Aorta (tissue), 5 donors: ENCODE data around the gene DVL1. TPM values are rescaled to one million over a fixed set of nuclear protein-coding genes. Genes with fewer than 3 reads are reported as not detected.

Experiments used
- ATAC-seq: fragments of 200-7000 bp; cut with Tn5 transposase; one replicate; pipeline ENCODE4 v1.9.1; 2022; ENCODE audit warnings: moderate library complexity; ENCODE audit not compliant: low FRiP score
- DNase-seq, 2 donors: peaks; one replicate each; pipeline ENCODE4 v3.0.0-alpha.2; 2020
- H3K27ac ChIP-seq, 2 donors: one replicate each; pipeline ENCODE4 v1.5.1; 2013; ENCODE audit warnings: low read length in 2 of 2, mild to moderate bottlenecking in 2 of 2, moderate library complexity in 2 of 2, control low read depth in 1 of 2, inconsistent platforms in 1 of 2, low read depth in 1 of 2
- H3K27me3 ChIP-seq, 2 donors: one replicate each; pipeline ENCODE4 v1.6.1; 2013; ENCODE audit warnings: control low read depth in 1 of 2, low read length in 1 of 2, mild to moderate bottlenecking in 1 of 2, moderate library complexity in 1 of 2; ENCODE audit not compliant: insufficient read depth in 2 of 2, control insufficient read depth in 1 of 2
- H3K36me3 ChIP-seq, 2 donors: one replicate each; pipeline ENCODE4 v1.6.1; 2013; ENCODE audit warnings: control low read depth in 1 of 2, low read length in 1 of 2, mild to moderate bottlenecking in 1 of 2; ENCODE audit not compliant: insufficient read depth in 2 of 2, control insufficient read depth in 1 of 2
- H3K4me1 ChIP-seq, 2 donors: one replicate each; pipeline ENCODE4 v1.6.1; 2013; ENCODE audit warnings: low read length in 2 of 2, control low read depth in 1 of 2, mild to moderate bottlenecking in 1 of 2, moderate library complexity in 1 of 2; ENCODE audit not compliant: insufficient read depth in 2 of 2, control insufficient read depth in 1 of 2
- H3K4me3 ChIP-seq, 2 donors: one replicate each; pipeline ENCODE4 v1.5.1; 2013; ENCODE audit warnings: low read length in 2 of 2, control low read depth in 1 of 2, mild to moderate bottlenecking in 1 of 2
- H3K9me3 ChIP-seq: one replicate; pipeline ENCODE4 v1.6.1; 2013; ENCODE audit warnings: mild to moderate bottlenecking, low read length; ENCODE audit not compliant: control insufficient read depth
- WGBS, 2 donors: extraction: QIAGEN DNeasy Blood & Tissue Kit; methylation state at CpG; one replicate each; pipeline ENCODE4 v1.1.7; 2013; 5-methylcytosine and 5-hydroxymethylcytosine counted together
- intact Hi-C, 2 donors: fragments of 100-400 bp; cut with DNase I; formaldehyde crosslinking; loops; one replicate each; pipeline versions ENCODE4 v1.14.2 to v1.15.0; 2022
- polyA plus RNA-seq, 2 donors: library from polyadenylated mRNA; stranded (reverse); fragments of 200-250 nt; gene quantifications; one replicate each; pipeline ENCODE4 v1.2.3, GENCODE V29; 2013
- total RNA-seq, 2 donors: library from RNA; stranded (reverse); fragmentation: NEBNext Ultra II Directional; extraction: Animal tissue kit (Norgen Biotek cat#: 25700); gene quantifications; one replicate each; pipeline ENCODE4 v1.2.1, GENCODE V29; 2021
- donor health status: healthy with polysubstance abuse.
- donor health status: Bipolar disorder and iron deficiency.
- donor health status: DM: no; HTN: no; CAD: no.
- donor health status: DM: no; HTN: no; CAD: no.
- donor health status: DM: yes; HTN: yes; CAD: no.

Gene DVL1
- total and polyA plus RNA-seq, 4 donors, result 21.2 to 71.9 (median 51.2) TPM

GRCh38 chr1:1376551-1377226, 27.5 kb upstream of the DVL1 start:
- no peak for DNase-seq
- 86 to 89% methylated on average over 10 of the region's 10 CpGs for WGBS, 2 donors
- H3K4me1 ChIP-seq, result no peaks in the 10 kb centered on the region
- no peaks in the 10 kb centered on the region for H3K36me3 ChIP-seq
- no peaks in the 10 kb centered on the region for H3K9me3 ChIP-seq
- no peak overlapping the region for H3K27ac ChIP-seq
- H3K4me3 ChIP-seq, result no peak overlapping the region
- intact Hi-C loops, result no loop called here
- no peak for ATAC-seq
- H3K27me3 ChIP-seq, result no peaks in the 10 kb centered on the region

GRCh38 chr1:1374929-1375662, 25.9 kb upstream of the DVL1 start, which contains the start of gene AURKAIP1:
Gene AURKAIP1, minus strand, starts transcription at chr1:1375207. Its CDS starts 451 bp downstream, at chr1:1374756.
- 0% methylated on average over 63 to 85 of the region's 85 CpGs for WGBS, 2 donors
- Histone ChIP-seq H3K4me1 (no peaks in the 10 kb centered on the region), H3K36me3 (no peaks in the 10 kb centered on the region), H3K27me3 (no peaks in the 10 kb centered on the region), H3K4me3 (peak within 1 kb of the TSS; percentile 61 to 69), H3K27ac (peak within 1 kb of the TSS in 1 of 2 donors; percentile 73), H3K9me3 (no peaks in the 10 kb centered on the region)
- intact Hi-C loops, result loop anchor here in 1 of 2 donors (1.0 kb wide), 1 partner anchor 67 kb away; the partner anchor contains the start of gene PUSL1
- ATAC-seq, result peak; percentile 97
- DNase-seq, result peak; percentile 99

DNA sequence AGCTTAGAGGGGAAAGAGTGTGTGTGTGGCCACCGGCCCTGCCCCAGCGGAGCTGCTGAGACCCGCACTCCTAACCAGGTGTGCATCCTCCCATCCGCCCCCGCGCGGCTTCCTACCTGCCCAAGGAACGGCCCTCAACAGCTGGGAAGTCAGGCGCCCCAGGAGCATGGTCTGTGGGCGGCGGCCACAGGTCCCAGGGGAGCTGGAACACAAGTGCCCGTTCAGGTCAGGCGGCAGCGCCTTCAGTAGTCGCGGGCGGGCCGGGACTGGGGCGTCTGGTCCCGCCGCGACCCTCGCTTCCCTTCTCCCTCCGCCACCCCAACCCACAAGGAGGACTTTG, 25.3 kb upstream of the DVL1 start:
- Histone ChIP-seq H3K27ac (peak overlapping the region in 1 of 2 donors; percentile 73), H3K27me3 (no peaks in the 10 kb centered on the region), H3K4me3 (peak overlapping the region; percentile 61 to 69), H3K36me3 (no peaks in the 10 kb centered on the region), H3K4me1 (no peaks in the 10 kb centered on the region), H3K9me3 (no peaks in the 10 kb centered on the region)
- DNase-seq (peak in 1 of 2 donors; percentile 71), ATAC-seq (no peak)
- intact Hi-C loops, result no loop called here
- WGBS, 2 donors, result 0 to 1% methylated on average over 23 to 24 of the region's 24 CpGs

GRCh38 chr1:1373815-1374588, 24.8 kb upstream of the DVL1 start:
- no peak overlapping the region for H3K27ac ChIP-seq
- 49% methylated on average over 51 to 52 of the region's 52 CpGs for WGBS, 2 donors
- no peaks in the 10 kb centered on the region for H3K27me3 ChIP-seq
- no peaks in the 10 kb centered on the region for H3K36me3 ChIP-seq
- intact Hi-C loops, result loop anchor here in 1 of 2 donors (2.0 kb wide), 1 partner anchor 25 kb away; the partner anchor contains the start of gene DVL1
- H3K4me3 ChIP-seq, result peak overlapping the region; percentile 61 to 69
- H3K9me3 ChIP-seq, result no peaks in the 10 kb centered on the region
- H3K4me1 ChIP-seq, result no peaks in the 10 kb centered on the region
- ATAC-seq (no peak), DNase-seq (peak in 1 of 2 donors; percentile 51)

DNA sequence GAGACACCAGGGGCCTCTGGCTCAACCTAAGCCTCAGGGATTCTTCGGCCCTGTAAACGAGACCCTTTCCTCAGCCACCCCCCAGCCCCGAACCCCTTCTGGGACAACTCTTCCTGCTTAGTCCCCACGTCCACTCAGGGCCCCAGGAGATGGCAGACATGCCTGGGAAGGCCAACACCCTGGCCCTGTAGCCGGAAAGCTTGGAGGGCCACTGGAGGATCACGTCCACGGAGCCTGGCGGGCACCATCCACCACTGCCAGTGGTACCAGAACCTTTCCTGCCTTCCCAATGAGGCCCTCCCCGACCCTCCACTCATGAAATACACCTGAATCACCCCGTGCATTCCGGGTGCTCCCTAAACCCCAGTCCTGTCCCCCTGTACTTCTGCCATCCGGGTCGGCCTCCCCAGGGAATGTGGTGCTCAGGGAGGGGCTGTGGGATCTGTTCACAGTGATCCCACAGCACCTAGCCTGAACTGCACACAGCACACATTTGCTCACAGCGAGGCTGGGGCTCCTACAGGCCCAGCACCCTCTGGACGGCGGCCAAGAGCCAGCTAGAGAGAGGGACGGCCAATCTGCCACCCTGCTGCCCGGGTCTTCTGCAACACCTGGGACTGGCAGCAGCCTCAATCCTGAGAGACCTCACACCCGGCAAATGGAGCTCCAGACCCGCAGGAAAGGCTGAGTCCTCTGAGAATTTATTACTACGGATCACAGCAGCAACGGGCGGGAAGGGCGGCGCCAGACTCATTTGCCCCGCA, 24.0 kb upstream of the DVL1 start:
- Histone ChIP-seq H3K9me3 (no peaks in the 10 kb centered on the region), H3K27me3 (no peaks in the 10 kb centered on the region), H3K4me1 (no peaks in the 10 kb centered on the region), H3K36me3 (no peaks in the 10 kb centered on the region), H3K27ac (no peak overlapping the region), H3K4me3 (no peak overlapping the region)
- 83 to 85% methylated on average over 26 of the region's 26 CpGs for WGBS, 2 donors
- intact Hi-C loops, result loop anchor here in 1 of 2 donors (2.0 kb wide), 1 partner anchor 24 kb away; the partner anchor contains the start of gene DVL1
- no peak for DNase-seq
- no peak for ATAC-seq

GRCh38 chr1:1371746-1372711, 22.8 kb upstream of the DVL1 start:
- Histone ChIP-seq H3K36me3 (no peaks in the 10 kb centered on the region), H3K9me3 (no peaks in the 10 kb centered on the region), H3K4me3 (no peak overlapping the region), H3K27ac (no peak overlapping the region), H3K27me3 (no peaks in the 10 kb centered on the region), H3K4me1 (no peaks in the 10 kb centered on the region)
- 28 to 29% methylated on average over 23 to 26 of the region's 26 CpGs for WGBS, 2 donors
- intact Hi-C loops, result loop anchor here (1.0 to 2.0 kb wide), 2 partner anchors 23 kb away; partner anchors contain the start of gene DVL1 (in 2 of the 2)
- ATAC-seq, result peak; percentile 64
- peak; percentile 77 to 92 for DNase-seq

DNA sequence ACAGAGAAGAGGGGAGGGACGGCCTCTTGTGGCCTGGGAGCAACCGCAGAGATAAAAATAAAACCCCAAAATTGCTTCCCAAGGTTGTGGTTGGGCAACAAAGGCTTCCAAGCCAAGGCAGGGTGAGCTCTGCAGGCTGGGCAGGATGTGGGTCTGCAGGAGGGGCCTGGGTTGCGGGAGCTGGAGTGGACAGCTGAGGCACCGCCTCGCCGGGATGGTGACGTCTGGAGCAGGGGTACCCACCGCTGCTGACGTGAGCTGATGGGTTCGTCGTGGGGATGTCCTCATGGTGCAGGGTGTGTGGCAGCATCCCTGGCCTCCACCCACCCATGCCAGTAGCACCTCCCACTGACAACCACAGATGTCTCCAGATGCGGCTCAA, 22.1 kb upstream of the DVL1 start:
- H3K27me3 ChIP-seq, result no peaks in the 10 kb centered on the region
- H3K27ac ChIP-seq, result no peak overlapping the region
- WGBS, 2 donors, result 68 to 69% methylated on average over 12 of the region's 12 CpGs
- no peaks in the 10 kb centered on the region for H3K4me1 ChIP-seq
- ATAC-seq (no peak), DNase-seq (no peak)
- intact Hi-C loops, result no loop called here
- H3K9me3 ChIP-seq, result no peaks in the 10 kb centered on the region
- H3K4me3 ChIP-seq, result no peak overlapping the region
- H3K36me3 ChIP-seq, result no peaks in the 10 kb centered on the region
